ENCODE results near the gene SLC5A2.

DNA sequence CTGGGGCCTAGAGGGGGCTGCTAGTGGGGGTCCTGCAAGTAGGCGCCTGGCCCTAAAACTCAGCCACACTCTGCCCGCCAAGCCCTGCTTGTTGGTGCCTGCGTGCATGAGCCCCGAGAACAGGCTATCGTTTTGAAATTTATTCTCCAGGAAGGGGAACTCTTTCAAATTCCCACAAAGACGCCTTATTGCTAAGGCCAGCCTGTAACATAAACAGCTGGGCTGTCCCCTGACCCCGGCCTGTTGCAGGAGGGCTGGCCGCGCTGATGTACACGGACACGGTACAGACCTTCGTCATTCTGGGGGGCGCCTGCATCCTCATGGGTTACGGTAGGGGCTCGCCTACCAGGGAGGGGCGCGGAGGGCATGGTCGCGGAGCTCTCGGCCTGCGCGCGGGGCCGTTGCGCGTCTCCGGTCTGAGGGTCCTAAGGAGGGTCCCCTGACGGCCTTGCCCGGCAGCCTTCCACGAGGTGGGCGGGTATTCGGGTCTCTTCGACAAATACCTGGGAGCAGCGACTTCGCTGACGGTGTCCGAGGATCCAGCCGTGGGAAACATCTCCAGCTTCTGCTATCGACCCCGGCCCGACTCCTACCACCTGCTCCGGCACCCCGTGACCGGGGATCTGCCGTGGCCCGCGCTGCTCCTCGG is 4.3 kb downstream of the SLC5A2 start:
- TF ChIP-seq EZH2phosphoT487 (IDR thresholded peaks at IDR 0.05; ENCODE audit: insufficient read depth, low read depth) (0 out of 2 replicates have a peak, but pooled peaks have one; percentile 32), EZH2 (IDR thresholded peaks at IDR 0.05; ENCODE audit: insufficient read depth, poor library complexity, severe bottlenecking) (no peak)

Measured in GM23248 (cell line).